HEK293 (cell line): ENCODE data around the gene CSF2.

ENCODE experiments used
- CTCF ChIA-PET: fragments of 350-600 bp; formaldehyde crosslinking; extraction: SDS; loops from one replicate; lab custom pipeline; 2021; ENCODE audit warnings: antibody characterized with exemption; lab: Yijun Ruan, JAX
- POLR2A ChIA-PET: fragments of 300-600 bp; formaldehyde crosslinking; extraction: SDS; loops from one replicate; lab custom pipeline; 2020; ENCODE audit warnings: antibody characterized with exemption, inconsistent platforms; lab: Yijun Ruan, JAX
- H3K27ac ChIP-seq: fragments of 200-500 bp; sonication (Bioruptor generic); 2 replicates; pipeline ENCODE4 v1.5.1; 2014; ENCODE audit warnings: low read depth, low read length, control low read depth, inconsistent platforms; ENCODE audit errors: extremely low read depth
- H3K36me3 ChIP-seq, 2 experiments: fragments of 200-500 bp in 1 of 2; sonication (Bioruptor generic) in 1 of 2; 1 replicate in 1 of 2; 2 replicates in 1 of 2; pipeline ENCODE4 v1.5.1; 2014 to 2017; ENCODE audit warnings: inconsistent platforms in 2 of 2, low read length in 2 of 2; ENCODE audit not compliant: control insufficient read depth in 2 of 2, insufficient read depth in 1 of 2
- H3K4me1 ChIP-seq: fragments of 200-500 bp; sonication (Bioruptor generic); 2 replicates; pipeline ENCODE4 v1.5.1; 2014; ENCODE audit warnings: mild to moderate bottlenecking, low read length, inconsistent platforms; ENCODE audit not compliant: control insufficient read depth, insufficient read depth
- H3K4me3 ChIP-seq: 2 replicates; pipeline ENCODE4 v1.5.1; 2011; ENCODE audit warnings: low read depth, mild to moderate bottlenecking, control low read depth, low read length, moderate library complexity
- H3K9me3 ChIP-seq: fragments of 200-500 bp; sonication (Bioruptor generic); 2 replicates; pipeline ENCODE4 v1.5.1; 2014; ENCODE audit warnings: low read depth, low read length, inconsistent platforms; ENCODE audit not compliant: control insufficient read depth, insufficient read depth
- BCL11A ChIP-seq: fragments of 450-650 bp; formaldehyde crosslinking; IDR thresholded peaks from 2 replicates; pipeline ENCODE4 v1.5.1; 2016; ENCODE audit warnings: low read depth, missing biosample characterization, missing genetic modification characterization
- GFI1B ChIP-seq: fragments of 450-650 bp; formaldehyde crosslinking; IDR thresholded peaks from 2 replicates; pipeline ENCODE4 v1.5.1; 2016; ENCODE audit warnings: missing biosample characterization, missing genetic modification characterization
- HOXC10 ChIP-seq: sonication (generic); formaldehyde crosslinking; IDR thresholded peaks from 2 replicates; pipeline ENCODE4 v1.8.1; 2023; ENCODE audit warnings: mild to moderate bottlenecking, missing genetic modification reagents
- ZBTB20 ChIP-seq: fragments of 450-650 bp; formaldehyde crosslinking; IDR thresholded peaks from 2 replicates; pipeline ENCODE4 v1.5.1; 2016; ENCODE audit warnings: missing biosample characterization, missing genetic modification characterization
- ZBTB21 ChIP-seq: fragments of 450-650 bp; formaldehyde crosslinking; IDR thresholded peaks from 2 replicates; pipeline ENCODE4 v1.5.1; 2017; ENCODE audit warnings: missing biosample characterization, missing genetic modification characterization
- ZBTB8A ChIP-seq: fragments of 450-650 bp; formaldehyde crosslinking; IDR thresholded peaks from 2 replicates; pipeline ENCODE4 v1.5.1; 2016; ENCODE audit warnings: missing biosample characterization, missing genetic modification characterization
- ZEB2 ChIP-seq: fragments of 450-650 bp; formaldehyde crosslinking; IDR thresholded peaks from 2 replicates; pipeline ENCODE4 v1.5.1; 2016; ENCODE audit warnings: missing biosample characterization, missing genetic modification characterization
- ZFHX2 ChIP-seq: fragments of 450-650 bp; formaldehyde crosslinking; conservative IDR thresholded peaks from 2 replicates; pipeline ENCODE4 v1.5.1; 2016; ENCODE audit warnings: missing biosample characterization, missing genetic modification characterization
- ZFP3 ChIP-seq: fragments of 450-650 bp; formaldehyde crosslinking; IDR thresholded peaks from 2 replicates; pipeline ENCODE4 v1.5.1; 2016; ENCODE audit warnings: low read depth, missing biosample characterization, missing genetic modification characterization
- ZFP37 ChIP-seq: fragments of 450-650 bp; formaldehyde crosslinking; IDR thresholded peaks from 2 replicates; pipeline ENCODE4 v1.5.1; 2016; ENCODE audit warnings: missing biosample characterization, missing genetic modification characterization
- ZNF155 ChIP-seq: fragments of 450-650 bp; formaldehyde crosslinking; IDR thresholded peaks from 2 replicates; pipeline ENCODE4 v1.5.1; 2016; ENCODE audit warnings: missing biosample characterization, missing genetic modification characterization
- ZNF157 ChIP-seq: fragments of 450-650 bp; formaldehyde crosslinking; IDR thresholded peaks from 2 replicates; pipeline ENCODE4 v1.5.1; 2016; ENCODE audit warnings: missing biosample characterization, missing genetic modification characterization
- ZNF23 ChIP-seq: fragments of 450-650 bp; formaldehyde crosslinking; IDR thresholded peaks from 2 replicates; pipeline ENCODE4 v1.5.1; 2016; ENCODE audit warnings: missing biosample characterization, missing genetic modification characterization, borderline replicate concordance
- ZNF292 ChIP-seq: fragments of 450-650 bp; formaldehyde crosslinking; IDR thresholded peaks from 2 replicates; pipeline ENCODE4 v1.5.1; 2016; ENCODE audit warnings: low read depth, missing biosample characterization, missing genetic modification characterization, borderline replicate concordance
- ZNF311 ChIP-seq: fragments of 450-650 bp; formaldehyde crosslinking; IDR thresholded peaks from 2 replicates; pipeline ENCODE4 v1.5.1; 2017; ENCODE audit warnings: missing biosample characterization, missing genetic modification characterization, borderline replicate concordance
- ZNF37A ChIP-seq: fragments of 450-650 bp; IDR thresholded peaks from 2 replicates; pipeline ENCODE4 v1.5.1; 2018; ENCODE audit warnings: missing biosample characterization, missing genetic modification characterization
- ZNF449 ChIP-seq: fragments of 450-650 bp; formaldehyde crosslinking; IDR thresholded peaks from 2 replicates; pipeline ENCODE4 v1.5.1; 2017; ENCODE audit warnings: missing biosample characterization, mild to moderate bottlenecking, missing genetic modification characterization, moderate library complexity
- ZNF701 ChIP-seq: fragments of 450-650 bp; formaldehyde crosslinking; IDR thresholded peaks from 2 replicates; pipeline ENCODE4 v1.5.1; 2016; ENCODE audit warnings: missing biosample characterization, missing genetic modification characterization
- ZNF792 ChIP-seq: fragments of 450-650 bp; formaldehyde crosslinking; IDR thresholded peaks from 2 replicates; pipeline ENCODE4 v1.5.1; 2016; ENCODE audit warnings: missing biosample characterization, missing genetic modification characterization
- TF ChIP-seq, protein P1 (sequence below): fragments of 450-650 bp; formaldehyde crosslinking; IDR thresholded peaks from 2 replicates; pipeline ENCODE4 v1.5.1; 2016; ENCODE audit warnings: missing biosample characterization, missing genetic modification characterization
- TF ChIP-seq, protein P2 (sequence below): sonication (generic); formaldehyde crosslinking; IDR thresholded peaks from 2 replicates; pipeline ENCODE4 v1.8.1; 2022; ENCODE audit warnings: mild to moderate bottlenecking, moderate library complexity, missing genetic modification reagents

CSF2 gene

GRCh38 chr5:132055808-132056609, 17.6 kb upstream of the CSF2 start (continued):
- TF ChIP-seq ZNF37A (tag by site-specific recombination) = no peak

- TF ChIP-seq ZFP3 (tag by site-specific recombination) (no peak), ZFHX2 (tag by site-specific recombination) (no peak), ZNF292 (no peak), ZBTB20 (tag by site-specific recombination) (no peak), ZFP37 (tag by site-specific recombination) (no peak), ZNF792 (no peak), GFI1B (tag by site-specific recombination) (no peak)
- no peak overlapping the region for H3K4me3 ChIP-seq
- H3K9me3 ChIP-seq = no peaks in the 10 kb centered on the region
- H3K4me1 ChIP-seq = no peaks in the 10 kb centered on the region
- POLR2A ChIA-PET = no interaction called here
- H3K27ac ChIP-seq = no peak overlapping the region
- CTCF ChIA-PET = interaction anchor here (1.1 to 2.6 kb wide), 2 partner anchors 8 to 246 kb away, joined by 3 to 8 read pairs; no protein-coding TSS in a partner anchor
- H3K36me3 ChIP-seq = no peaks in the 10 kb centered on the region
Observed at GRCh38 chr5:132056610-132057497, 16.7 kb upstream of the CSF2 start.

DNA sequence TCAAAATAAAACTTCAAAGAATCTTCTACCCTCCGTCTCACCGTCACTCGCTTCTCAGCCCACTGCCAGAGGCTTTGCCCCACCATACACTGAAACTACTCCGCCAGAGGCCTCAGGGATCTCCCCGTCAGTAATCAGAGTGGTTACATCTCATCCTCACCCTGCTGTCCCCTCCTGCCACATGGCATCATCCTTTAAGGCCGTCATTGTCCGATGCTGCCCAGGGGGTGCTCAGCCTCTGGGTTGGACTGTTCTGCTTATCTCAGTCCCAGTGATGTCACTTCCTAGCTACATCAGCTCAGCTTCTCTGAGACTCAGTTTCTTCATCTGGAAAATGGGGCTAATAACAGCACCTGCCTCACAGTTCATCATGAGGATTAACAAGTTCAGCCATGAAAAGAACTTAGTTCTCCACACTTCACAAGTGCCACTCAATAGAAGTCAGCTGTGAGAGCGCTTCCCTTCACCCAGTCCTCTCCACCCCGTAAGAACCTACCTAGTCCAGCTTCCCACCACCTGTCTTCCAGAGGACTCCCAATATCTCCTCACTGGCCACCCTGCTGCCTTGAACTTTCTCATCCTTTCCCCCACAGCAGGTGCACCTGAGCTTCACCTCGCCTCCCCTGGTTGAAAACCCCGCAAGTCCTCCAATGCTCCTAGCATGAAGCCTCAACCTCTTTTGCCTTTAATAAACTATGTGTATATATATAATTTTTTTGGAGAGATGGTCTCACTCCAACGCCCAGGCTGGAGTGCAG, 15.9 kb upstream of the CSF2 start:
- POLR2A ChIA-PET = no interaction called here
- CTCF ChIA-PET = interaction anchor here (0.6 to 2.6 kb wide), 5 partner anchors 7 to 468 kb away, joined by 3 to 9 read pairs (median 3); no protein-coding TSS in a partner anchor
- no peak for TF ChIP-seq ZNF155
- no peak for TF ChIP-seq ZEB2 (tag by site-specific recombination)
- no peak for TF ChIP-seq GFI1B (tag by site-specific recombination)
- no peak for TF ChIP-seq ZBTB21 (tag by site-specific recombination)
- TF ChIP-seq ZNF311 (tag by site-specific recombination) = no peak
- TF ChIP-seq ZNF23 (tag by site-specific recombination) = no peak
- TF ChIP-seq ZFP37 (tag by site-specific recombination) = no peak
- TF ChIP-seq, protein P1, sequence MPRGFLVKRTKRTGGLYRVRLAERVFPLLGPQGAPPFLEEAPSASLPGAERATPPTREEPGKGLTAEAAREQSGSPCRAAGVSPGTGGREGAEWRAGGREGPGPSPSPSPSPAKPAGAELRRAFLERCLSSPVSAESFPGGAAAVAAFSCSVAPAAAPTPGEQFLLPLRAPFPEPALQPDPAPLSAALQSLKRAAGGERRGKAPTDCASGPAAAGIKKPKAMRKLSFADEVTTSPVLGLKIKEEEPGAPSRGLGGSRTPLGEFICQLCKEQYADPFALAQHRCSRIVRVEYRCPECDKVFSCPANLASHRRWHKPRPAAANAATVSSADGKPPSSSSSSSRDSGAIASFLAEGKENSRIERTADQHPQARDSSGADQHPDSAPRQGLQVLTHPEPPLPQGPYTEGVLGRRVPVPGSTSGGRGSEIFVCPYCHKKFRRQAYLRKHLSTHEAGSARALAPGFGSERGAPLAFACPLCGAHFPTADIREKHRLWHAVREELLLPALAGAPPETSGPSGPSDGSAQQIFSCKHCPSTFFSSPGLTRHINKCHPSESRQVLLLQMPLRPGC (tag by site-specific recombination) = no peak
- no peak for TF ChIP-seq ZNF157 (tag by site-specific recombination)
- TF ChIP-seq BCL11A (tag by site-specific recombination) = no peak
- TF ChIP-seq ZBTB8A (tag by site-specific recombination) = no peak
- TF ChIP-seq, protein P2, sequence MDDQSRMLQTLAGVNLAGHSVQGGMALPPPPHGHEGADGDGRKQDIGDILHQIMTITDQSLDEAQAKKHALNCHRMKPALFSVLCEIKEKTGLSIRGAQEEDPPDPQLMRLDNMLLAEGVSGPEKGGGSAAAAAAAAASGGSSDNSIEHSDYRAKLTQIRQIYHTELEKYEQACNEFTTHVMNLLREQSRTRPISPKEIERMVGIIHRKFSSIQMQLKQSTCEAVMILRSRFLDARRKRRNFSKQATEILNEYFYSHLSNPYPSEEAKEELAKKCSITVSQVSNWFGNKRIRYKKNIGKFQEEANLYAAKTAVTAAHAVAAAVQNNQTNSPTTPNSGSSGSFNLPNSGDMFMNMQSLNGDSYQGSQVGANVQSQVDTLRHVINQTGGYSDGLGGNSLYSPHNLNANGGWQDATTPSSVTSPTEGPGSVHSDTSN (CRISPR knock-in tag) = no peak
- no peak for TF ChIP-seq ZNF701
- no peak for TF ChIP-seq HOXC10 (CRISPR knock-in tag)
- TF ChIP-seq ZNF449 (tag by site-specific recombination) = no peak

More for the DNA sequence above, 15.9 kb upstream of the CSF2 start:
- Histone ChIP-seq H3K4me3 (no peak overlapping the region), H3K9me3 (no peaks in the 10 kb centered on the region), H3K4me1 (no peaks in the 10 kb centered on the region), H3K36me3 (no peaks in the 10 kb centered on the region), H3K27ac (no peak overlapping the region)
